Endothelial cell of umbilical vein (primary cell): Measurements from ENCODE around the gene MLIP. TPM values are rescaled to one million over a fixed set of nuclear protein-coding genes. Genes with fewer than 3 reads are reported as not detected.

Experiments used
- BruUV-seq: library from RNA; stranded (reverse); fragments of 400-500 nt; replicated peaks from 2 replicates; lab custom pipeline; 2021; lab: Mats Ljungman, UMichigan
- CTCF ChIA-PET: fragments of 300-600, 350-600 bp; sonication (Branson Sonifier 250); formaldehyde crosslinking; loops from one replicate; lab custom pipeline; 2021; ENCODE audit warnings: antibody characterized with exemption, inconsistent platforms; lab: Charles Lee
- POLR2A ChIA-PET: fragments of 300-600, 350-600 bp; sonication (Branson Sonifier 250); formaldehyde crosslinking; loops from one replicate; lab custom pipeline; 2021; ENCODE audit warnings: antibody characterized with exemption, inconsistent platforms; lab: Charles Lee
- DNase-seq: peaks from one replicate; pipeline ENCODE4 v3.0.0-alpha.2; 2011; ENCODE audit warnings: low read depth, low spot score
- FAIRE-seq: peaks from 2 replicates; lab custom pipeline; 2011; peaks lifted over from hg19 to GRCh38; lab: Jason Lieb, UNC
- H2AFZ ChIP-seq: 2 replicates; pipeline ENCODE4 v1.6.0; 2012; ENCODE audit warnings: low read depth, low read length, control low read depth, inconsistent platforms
- H3K27ac ChIP-seq: 2 replicates; pipeline ENCODE4 v1.5.1; 2011; ENCODE audit warnings: low read depth, mild to moderate bottlenecking, control low read depth, low read length, moderate library complexity; ENCODE audit not compliant: insufficient read depth
- H3K27me3 ChIP-seq, 2 experiments: 2 replicates each; pipeline versions ENCODE4 v1.6.0 to v1.6.1; 2011; ENCODE audit warnings: low read length in 2 of 2, mixed read lengths in 1 of 2; ENCODE audit not compliant: control insufficient read depth in 2 of 2, insufficient read depth in 2 of 2
- H3K36me3 ChIP-seq, 2 experiments: 2 replicates in 1 of 2; 3 replicates in 1 of 2; pipeline ENCODE4 v1.5.1; 2011; ENCODE audit warnings: low read length in 2 of 2, mild to moderate bottlenecking in 1 of 2, moderate library complexity in 1 of 2; ENCODE audit not compliant: control insufficient read depth in 2 of 2, insufficient read depth in 2 of 2; ENCODE audit errors: extremely low read depth in 1 of 2
- H3K4me1 ChIP-seq: 3 replicates; pipeline ENCODE4 v1.5.1; 2011; ENCODE audit warnings: mild to moderate bottlenecking, low read length; ENCODE audit not compliant: control insufficient read depth, insufficient read depth; ENCODE audit errors: extremely low read depth
- H3K4me2 ChIP-seq: 2 replicates; pipeline ENCODE4 v1.6.1; 2011; ENCODE audit warnings: low read length, control low read depth, mixed read lengths; ENCODE audit not compliant: insufficient read depth
- H3K4me3 ChIP-seq, 3 experiments: fragments of 200-600 bp in 1 of 3; sonication (generic), shearing (Covaris generic) in 1 of 3; replicated peaks in 1 of 3; 2 replicates each; pipeline ENCODE4 v1.5.1; 2011 to 2016; ENCODE audit warnings: control low read depth in 3 of 3, low read length in 3 of 3, mild to moderate bottlenecking in 2 of 3, inconsistent platforms in 1 of 3, low read depth in 1 of 3, moderate library complexity in 1 of 3; ENCODE audit not compliant: insufficient read depth in 1 of 3
- H3K79me2 ChIP-seq: 2 replicates; pipeline ENCODE4 v1.6.0; 2012; ENCODE audit warnings: low read length, inconsistent platforms; ENCODE audit not compliant: control insufficient read depth, insufficient read depth
- H3K9ac ChIP-seq: replicated peaks from 2 replicates; pipeline ENCODE3; 2011; ENCODE audit warnings: low read length, control low read depth; ENCODE audit not compliant: insufficient read depth; ENCODE audit errors: extremely low read depth
- H3K9me1 ChIP-seq: replicated peaks from 3 replicates; pipeline ENCODE4 v1.6.0; 2011; ENCODE audit warnings: mild to moderate bottlenecking, low read length; ENCODE audit not compliant: control insufficient read depth, insufficient read depth; ENCODE audit errors: extremely low read depth
- H3K9me3 ChIP-seq: replicated peaks from 2 replicates; pipeline ENCODE4 v1.5.1; 2012; ENCODE audit warnings: low read length, inconsistent platforms; ENCODE audit not compliant: control insufficient read depth, insufficient read depth
- H4K20me1 ChIP-seq: replicated peaks from 2 replicates; pipeline ENCODE3; 2011; ENCODE audit warnings: mild to moderate bottlenecking, low read length; ENCODE audit not compliant: control insufficient read depth, insufficient read depth; ENCODE audit errors: extremely low read depth
- CTCF ChIP-seq, 2 donors: IDR thresholded peaks; 1 replicate in 1 of 2; 2 replicates in 1 of 2; pipeline ENCODE4 v1.5.1; 2011; ENCODE audit warnings: low read length in 2 of 2, mild to moderate bottlenecking in 2 of 2, moderate library complexity in 2 of 2, control low read depth in 1 of 2, inconsistent platforms in 1 of 2, low read depth in 1 of 2; ENCODE audit not compliant: insufficient read depth in 1 of 2; ENCODE audit errors: extremely low read depth in 1 of 2
- EZH2 ChIP-seq: IDR thresholded peaks from 2 replicates; pipeline ENCODE4 v1.6.1; 2012; ENCODE audit warnings: borderline replicate concordance, low read depth, mild to moderate bottlenecking, moderate library complexity, low read length, inconsistent platforms; ENCODE audit not compliant: severe bottlenecking
- FOS ChIP-seq: IDR thresholded peaks from 2 replicates; pipeline ENCODE4 v1.6.1; 2011; ENCODE audit warnings: mild to moderate bottlenecking, low read length, moderate library complexity, borderline replicate concordance; ENCODE audit not compliant: insufficient read depth
- GATA2 ChIP-seq: IDR thresholded peaks from 2 replicates; pipeline ENCODE4 v1.7.0; 2011; ENCODE audit warnings: low read depth, mild to moderate bottlenecking, moderate library complexity, mixed read lengths, low read length; ENCODE audit not compliant: insufficient read length, insufficient read depth
- JUN ChIP-seq: IDR thresholded peaks from 2 replicates; pipeline ENCODE4 v1.6.1; 2011; ENCODE audit warnings: borderline replicate concordance, low read depth; ENCODE audit not compliant: insufficient read length, insufficient read depth
- MYC ChIP-seq: IDR thresholded peaks from one replicate; pipeline ENCODE4 v1.6.1; 2011; ENCODE audit warnings: mild to moderate bottlenecking, low read depth, low read length
- POLR2A ChIP-seq: IDR thresholded peaks from 2 replicates; pipeline ENCODE4 v1.6.1; 2012; ENCODE audit warnings: low read depth, mild to moderate bottlenecking, control low read depth, low read length
- POLR2AphosphoS5 ChIP-seq: IDR thresholded peaks from 2 replicates; pipeline ENCODE4 v1.6.1; 2012; ENCODE audit warnings: low read depth, mild to moderate bottlenecking, control low read depth, low read length, moderate library complexity; ENCODE audit not compliant: insufficient read depth
- dilution Hi-C: fragments of 300-500 bp; cut with MboI; formaldehyde crosslinking; loops from one replicate; pipeline ENCODE4 v1.15.0; 2019; ENCODE audit warnings: low sequenced_read_pairs; ENCODE audit not compliant: extremely low pct_ligation_motif_present
- intact Hi-C: fragments of 100-400 bp; cut with micrococcal nuclease; formaldehyde crosslinking; loops from one replicate; pipeline ENCODE4 v1.10.0; 2022
- polyA plus RNA-seq, 4 experiments: library from polyadenylated mRNA; depleted of rRNA in 3 of 4; stranded (reverse) in 3 of 4; unstranded in 1 of 4; fragments of >200 nt; gene quantifications; 2 replicates each; pipeline versions ENCODE4 v1.2.1 to v1.2.3, GENCODE V29; 2011 to 2012; ENCODE audit warnings: missing spikeins in 1 of 4
- total RNA-seq: library from RNA; stranded (reverse); gene quantifications from 2 replicates; pipeline ENCODE4 v1.2.3, GENCODE V29; 2021
- TF ChIP-seq, protein P1 (sequence below): IDR thresholded peaks from 2 replicates; pipeline ENCODE4 v1.6.1; 2011; ENCODE audit not compliant: insufficient read depth, insufficient read length

Gene MLIP
- total and polyA plus RNA-seq, 2 donors (not counting 3 experiments of a cell fraction or from before 2014, with no cell fraction given): 4.1 to 11.6 TPM

- no peak overlapping the region for H3K9ac ChIP-seq
- H3K27ac ChIP-seq: no peak overlapping the region
- no peaks in the 10 kb centered on the region for H3K9me1 ChIP-seq
- dilution Hi-C loops: no loop called here
- no peak overlapping the region for H3K4me3 ChIP-seq
- no peaks in the 10 kb centered on the region for H3K27me3 ChIP-seq
- ChIA-PET CTCF (no interaction called here), POLR2A (no interaction called here)
- BruUV-seq: no TSS peak
- H2AFZ ChIP-seq: no peak overlapping the region
- no peak for TF ChIP-seq JUN
- TF ChIP-seq, protein P1, sequence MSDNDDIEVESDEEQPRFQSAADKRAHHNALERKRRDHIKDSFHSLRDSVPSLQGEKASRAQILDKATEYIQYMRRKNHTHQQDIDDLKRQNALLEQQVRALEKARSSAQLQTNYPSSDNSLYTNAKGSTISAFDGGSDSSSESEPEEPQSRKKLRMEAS: no peak
- TF ChIP-seq GATA2: no peak
- no peak for TF ChIP-seq EZH2
- TF ChIP-seq CTCF (IDR thresholded peaks at IDR 0.05; ENCODE audit: extremely low read depth in 1 of 2, insufficient read depth in 1 of 2, low read depth in 1 of 2, low read length in 2 of 2): no peak
- TF ChIP-seq MYC: no peak
- TF ChIP-seq POLR2AphosphoS5: no peak
- TF ChIP-seq FOS: no peak
- no peak for TF ChIP-seq POLR2A
- no peaks in the 10 kb centered on the region for H3K36me3 ChIP-seq
- FAIRE-seq (no peak), DNase-seq (no peak)
- no peaks in the 10 kb centered on the region for H3K79me2 ChIP-seq
- no peaks in the 10 kb centered on the region for H4K20me1 ChIP-seq
- no peaks in the 10 kb centered on the region for H3K9me3 ChIP-seq
- peaks cover 16% of the 10 kb centered on the region for H3K4me1 ChIP-seq
- no peak overlapping the region for H3K4me2 ChIP-seq
- intact Hi-C loops: no loop called here
These were observed 77.6 kb downstream of the MLIP start for GRCh38 chr6:54188846-54189245.
